CD1c-positive myeloid dendritic cell (primary cell): ENCODE results near the gene LDAH.
"Not testable (repeated sequence)": the region's sequence is repeated elsewhere in the genome, so short reads cannot be mapped to it uniquely, and the experiment has no call there.

Source experiments
- DNase-seq: peaks from one replicate; pipeline ENCODE4 v3.0.0-alpha.2; 2016; ENCODE audit errors: extremely low spot score

LDAH gene

DNA sequence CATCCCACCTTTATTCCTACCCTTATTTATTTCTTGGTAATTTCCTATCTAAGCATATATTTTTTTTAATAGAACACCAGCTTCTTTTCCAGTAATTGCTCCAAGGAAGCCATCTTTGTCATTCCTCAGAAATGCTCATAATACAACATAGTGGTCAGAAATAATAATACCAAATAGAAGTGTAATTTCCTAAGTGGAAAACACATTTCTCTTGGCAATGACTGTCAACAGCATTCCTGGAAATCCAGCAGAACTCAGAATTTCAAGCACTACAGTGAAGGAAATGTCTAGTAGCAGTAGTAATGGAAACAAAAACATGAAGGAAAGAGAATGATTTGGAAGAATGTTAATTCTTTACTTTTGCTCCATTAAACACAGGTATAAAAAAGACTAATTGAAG is 99.4 kb downstream of the LDAH start:
- DNase-seq: no peak

DNA sequence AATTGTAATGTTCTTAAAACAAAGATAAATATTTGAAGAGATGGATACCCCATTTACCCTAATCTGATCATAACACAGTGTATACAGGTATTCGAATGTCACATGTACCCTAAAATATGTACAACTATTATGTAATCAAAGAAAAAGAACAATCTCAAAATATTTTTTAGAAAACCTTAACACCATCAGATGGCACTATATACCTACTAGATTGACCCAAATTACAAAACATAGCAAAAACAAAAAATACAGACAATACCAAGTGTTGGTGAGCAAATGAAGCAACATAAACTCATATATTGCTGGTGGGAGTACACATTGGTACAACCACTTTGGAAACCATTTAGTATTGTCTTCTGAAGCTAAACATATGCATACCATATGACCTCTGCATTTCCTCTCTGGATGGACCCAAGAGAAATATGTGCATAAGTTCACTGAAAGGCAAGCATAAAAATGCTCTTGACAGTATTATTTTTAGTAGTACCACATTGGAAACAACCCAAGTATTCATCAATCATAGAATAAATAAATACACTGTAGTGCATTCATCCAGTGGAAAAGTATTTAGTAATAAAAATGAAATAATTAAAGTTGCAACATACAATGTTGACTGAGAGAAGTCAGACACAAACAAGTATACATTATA is 100.2 kb downstream of the LDAH start:
- no peak for DNase-seq

DNA sequence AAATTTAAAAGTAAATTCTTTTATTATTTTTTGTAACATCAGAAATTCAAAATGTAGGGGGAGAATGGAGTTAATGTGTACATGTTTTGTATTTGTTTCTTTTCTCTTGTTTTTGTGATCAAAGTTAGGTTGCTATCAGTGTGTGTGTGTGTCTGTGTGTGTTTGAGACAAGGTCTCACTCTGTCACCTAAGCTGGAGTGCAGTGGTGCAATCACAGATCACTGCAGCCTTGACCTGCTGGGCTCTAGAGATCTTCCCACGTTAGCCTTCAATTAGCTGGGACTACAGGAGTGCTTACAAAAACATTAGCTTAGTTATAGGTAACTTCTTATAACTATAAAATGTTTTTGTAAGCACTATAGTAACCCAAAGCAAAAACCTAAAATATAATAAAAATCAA is 105.3 kb downstream of the LDAH start:
- no peak for DNase-seq

DNA sequence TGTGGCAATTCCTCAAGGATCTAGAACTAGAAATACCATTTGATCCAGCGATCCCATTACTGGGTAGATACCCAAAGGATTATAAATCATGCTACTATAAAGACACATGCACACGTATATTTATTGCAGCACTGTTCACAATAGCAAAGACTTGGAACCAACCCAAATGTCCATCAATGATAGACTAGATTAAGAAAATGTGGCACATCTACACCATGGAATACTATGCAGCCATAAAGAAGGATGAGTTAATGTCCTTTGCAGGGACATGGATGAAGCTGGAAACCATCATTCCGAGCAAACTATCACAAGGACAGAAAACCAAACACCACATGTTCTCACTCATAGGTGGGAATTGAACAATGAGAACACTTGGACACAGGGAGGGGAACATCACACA is 106.7 kb downstream of the LDAH start:
- not testable (repeated sequence) for DNase-seq

DNA sequence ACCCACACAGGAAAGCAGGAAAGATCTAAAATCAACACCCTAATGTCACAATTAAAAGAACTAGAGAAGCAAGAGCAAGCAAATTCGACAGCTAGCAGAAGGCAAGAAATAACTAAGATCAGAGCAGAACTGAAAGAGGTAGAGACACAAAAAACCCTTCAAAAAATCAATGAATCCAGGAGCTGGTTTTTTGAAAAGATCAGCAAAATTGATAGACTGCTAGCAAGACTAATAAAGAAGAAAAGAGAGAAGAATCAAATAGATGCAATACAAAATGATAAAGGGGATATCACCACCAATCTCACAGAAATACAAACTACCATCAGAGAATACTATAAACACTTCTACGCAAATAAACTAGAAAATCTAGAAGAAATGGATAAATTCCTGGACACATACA is 108.5 kb downstream of the LDAH start:
- DNase-seq: not testable (repeated sequence)

- not testable (repeated sequence) for DNase-seq
Observed at GRCh38 chr2:20713585-20713984, 109.3 kb downstream of the LDAH start.

DNA sequence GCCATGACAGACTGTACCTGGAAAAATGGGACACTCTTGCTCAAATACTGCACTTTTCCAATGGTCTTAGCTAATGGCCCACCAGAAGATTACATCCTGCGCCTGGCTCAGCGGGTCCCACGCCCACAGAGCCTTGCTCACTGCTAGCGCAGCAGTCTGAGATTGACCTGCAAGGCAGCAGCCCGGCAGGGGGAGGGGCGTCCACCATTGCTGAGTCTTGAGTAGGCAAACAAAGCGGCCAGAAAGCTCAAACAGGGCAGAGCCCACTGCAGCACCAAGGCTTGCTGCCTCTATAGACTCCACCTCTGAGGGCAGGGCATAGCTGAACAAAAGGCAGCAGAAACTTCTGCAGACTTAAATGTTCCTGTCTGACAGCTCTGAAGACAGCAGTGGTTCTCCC is 111.3 kb downstream of the LDAH start:
- DNase-seq: not testable (repeated sequence)

GRCh38 chr2:20707601-20708000 is 115.3 kb downstream of the LDAH start:
- no peak for DNase-seq

GRCh38 chr2:20706786-20707185 is 116.1 kb downstream of the LDAH start:
- no peak for DNase-seq

DNA sequence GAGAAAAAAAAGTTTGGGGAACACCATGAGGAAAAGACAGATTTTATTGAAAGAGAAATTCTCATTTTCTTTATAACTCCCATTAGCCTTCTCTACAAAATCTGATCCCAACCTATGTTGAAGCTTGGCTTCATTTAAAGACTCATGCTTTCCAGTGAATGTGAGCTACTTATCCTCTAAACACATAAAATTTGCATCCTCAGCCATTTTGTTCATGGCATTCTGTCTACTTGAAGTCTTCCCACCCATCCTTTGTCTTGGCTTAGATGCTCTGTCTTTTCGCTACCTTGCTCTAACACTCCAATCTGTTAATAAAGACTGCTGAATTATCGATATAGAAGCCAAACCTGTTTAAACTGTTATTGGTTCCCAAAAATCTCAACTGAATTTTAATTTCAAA is 116.7 kb downstream of the LDAH start:
- no peak for DNase-seq

GRCh38 chr2:20704886-20705285 is 118.0 kb downstream of the LDAH start:
- no peak for DNase-seq

DNA sequence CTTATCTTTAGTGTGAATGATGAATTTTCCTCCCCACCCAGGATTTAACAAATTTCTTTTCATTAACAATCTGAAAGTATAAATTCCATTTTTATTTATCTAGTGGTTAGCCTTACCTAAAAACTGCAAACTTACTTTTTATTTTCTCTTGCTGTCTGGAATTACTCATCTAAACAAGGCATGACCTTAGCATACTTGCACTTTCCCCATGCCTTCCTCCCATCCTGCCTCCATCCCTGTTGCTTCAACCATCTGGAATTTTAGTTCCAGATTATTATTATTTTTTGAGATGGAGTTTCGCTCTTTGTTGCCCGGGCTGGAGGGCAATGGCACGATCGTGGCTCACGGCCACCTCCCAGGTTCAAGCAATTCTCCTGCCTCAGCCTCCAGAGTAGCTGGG is 120.3 kb downstream of the LDAH start:
- DNase-seq: no peak

DNA sequence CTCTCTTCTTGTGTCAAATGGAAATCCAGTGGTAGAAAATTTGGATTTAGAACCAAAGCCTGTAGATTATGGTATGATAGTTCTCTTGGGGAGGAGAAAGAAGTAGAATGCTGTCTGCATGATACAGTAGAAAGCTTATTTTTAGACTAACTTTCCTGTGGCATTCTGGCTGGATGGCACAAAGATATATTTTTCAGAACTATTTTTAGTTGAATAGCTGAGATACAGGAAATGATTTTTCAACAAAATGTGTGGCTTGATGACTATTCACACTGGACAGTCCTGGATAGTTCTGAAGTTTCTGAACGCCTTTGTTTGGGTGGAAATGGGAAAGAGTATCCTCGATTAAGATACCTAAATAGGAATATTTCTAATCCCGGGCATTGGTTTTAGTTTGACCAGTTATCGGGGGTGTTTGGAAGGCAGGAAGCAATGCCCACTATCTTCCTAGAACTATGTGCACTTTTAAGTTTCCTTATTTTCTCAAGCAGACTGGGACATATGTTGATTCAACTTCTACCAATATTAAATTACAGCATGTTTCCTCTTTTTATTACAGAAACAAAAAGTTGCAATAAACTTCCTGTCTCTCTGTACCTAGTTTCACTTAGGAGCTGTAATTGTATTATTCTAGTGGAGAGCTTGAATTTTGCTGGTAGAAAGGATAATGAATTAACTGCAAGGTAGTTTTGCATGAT is 123.8 kb downstream of the LDAH start:
- DNase-seq: peak; percentile 30

- no peak for DNase-seq
Observed at GRCh38 chr2:20697322-20697934, 125.5 kb downstream of the LDAH start.

DNA sequence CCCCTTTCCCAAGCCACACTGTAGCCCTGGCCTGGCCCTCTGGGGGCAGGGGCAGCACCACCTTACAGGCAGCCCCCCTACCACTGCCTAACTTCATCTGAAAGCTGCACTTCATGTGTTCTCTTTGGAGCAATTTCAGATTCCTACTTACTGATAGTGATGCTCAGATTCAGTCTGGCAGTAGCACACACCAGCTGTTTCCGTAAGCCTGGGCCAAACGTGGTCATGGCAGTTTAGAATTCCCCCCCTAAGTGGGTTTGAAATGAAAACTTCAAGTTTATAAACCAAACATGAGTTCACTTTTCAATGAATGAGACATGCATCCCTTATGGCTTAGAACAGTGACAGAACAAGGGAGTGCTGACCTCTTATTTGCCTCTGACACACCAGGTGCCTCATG is 126.5 kb downstream of the LDAH start:
- no peak for DNase-seq

- no peak for DNase-seq
Observed at GRCh38 chr2:20693317-20693716, 129.6 kb downstream of the LDAH start.

- no peak for DNase-seq
Observed at GRCh38 chr2:20692081-20692480, 130.8 kb downstream of the LDAH start.

DNA sequence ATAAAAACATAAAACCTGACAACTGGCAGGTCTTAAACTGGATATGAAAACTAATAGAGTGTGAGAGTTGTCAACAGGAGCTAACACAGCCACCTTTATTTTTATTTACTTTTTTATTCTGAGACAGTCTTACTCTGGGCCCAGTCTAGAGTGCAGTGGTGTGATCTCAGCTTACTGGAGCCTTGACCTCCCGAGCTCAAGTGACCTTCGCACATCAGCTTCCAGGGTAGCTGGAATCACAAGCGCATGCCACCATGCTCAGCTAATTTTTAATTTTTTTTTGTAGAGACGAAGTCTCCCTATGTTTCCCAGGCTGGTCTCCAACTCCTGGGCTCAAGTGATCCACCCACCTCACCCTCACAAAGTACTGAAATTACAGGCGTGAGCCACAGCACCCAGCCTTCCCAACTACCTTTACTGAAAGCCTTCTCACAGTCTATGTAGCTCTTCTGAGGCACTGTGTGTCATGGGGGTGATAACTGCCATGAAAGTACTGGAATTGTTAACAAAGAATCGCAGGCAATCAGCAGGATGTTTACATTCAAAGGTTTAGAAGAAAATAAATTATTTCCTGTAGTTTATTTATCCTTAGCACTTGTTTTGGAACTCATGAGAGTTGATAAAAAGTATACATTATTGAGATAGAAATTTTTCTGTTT is 131.7 kb downstream of the LDAH start:
- DNase-seq: no peak

DNA sequence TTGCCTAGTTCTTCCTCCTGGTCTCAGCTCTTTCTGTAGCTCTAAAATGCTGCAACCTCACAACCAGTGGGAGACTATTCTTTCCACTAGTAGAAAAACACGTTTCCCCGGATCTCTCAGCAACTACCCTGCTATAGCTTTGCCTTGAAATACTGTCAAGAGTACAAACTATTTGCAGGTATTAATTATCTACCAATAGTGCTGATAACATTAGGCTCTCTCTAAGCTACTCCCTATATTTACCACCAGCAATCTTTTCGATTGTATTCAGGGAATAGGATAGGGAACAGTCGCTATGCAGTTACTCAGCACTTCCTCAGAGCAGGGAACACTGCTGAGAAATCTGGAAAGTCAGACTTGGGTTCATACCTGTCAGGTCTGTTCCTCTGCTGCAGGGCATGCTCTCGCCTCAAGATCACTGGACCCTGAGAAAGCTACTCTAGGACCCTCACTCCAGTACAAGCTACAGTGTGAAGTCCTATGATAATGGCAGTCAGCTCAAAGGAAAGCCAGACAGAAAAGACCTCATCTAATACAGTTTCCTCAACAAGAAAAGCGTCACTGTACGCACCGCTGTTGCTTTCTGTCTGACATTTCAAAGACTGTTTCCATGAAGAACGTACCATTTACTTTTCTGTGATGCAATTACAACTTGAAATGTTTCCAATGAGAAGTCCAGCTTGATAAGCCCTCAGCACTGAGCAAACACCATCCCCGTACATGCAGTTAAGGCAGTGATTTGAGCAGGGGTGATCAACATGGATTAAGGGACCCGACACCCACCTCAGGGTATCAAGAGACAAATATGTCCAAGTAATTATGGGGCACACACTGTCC is 133.3 kb downstream of the LDAH start:
- no peak for DNase-seq

- no peak for DNase-seq
Observed at GRCh38 chr2:20687260-20687832, 135.6 kb downstream of the LDAH start.

DNA sequence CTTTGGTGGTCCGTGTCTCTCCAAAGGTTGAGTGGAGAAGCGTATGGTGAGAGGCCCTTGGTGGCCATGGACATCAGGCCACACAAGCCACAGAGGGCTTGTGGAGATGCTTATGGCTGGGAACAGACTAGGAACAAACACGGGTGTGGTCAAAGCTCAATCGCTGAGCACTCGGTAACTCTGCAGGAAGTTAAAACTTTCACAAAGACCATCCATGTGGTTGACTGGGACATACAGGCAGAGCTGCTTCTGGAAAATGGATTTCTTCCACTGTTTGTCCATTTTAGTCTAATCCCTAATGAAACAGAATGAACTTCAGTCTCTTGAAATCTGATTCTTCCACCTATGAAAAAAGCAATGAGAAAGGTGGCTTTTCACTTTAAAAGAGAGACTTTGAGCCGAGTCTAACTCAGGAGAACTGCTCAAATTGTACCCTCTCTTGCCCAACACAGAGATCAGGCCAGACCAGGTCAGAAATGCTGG is 138.3 kb downstream of the LDAH start:
- no peak for DNase-seq
